Measurements from ENCODE around the gene SEZ6. TPM values are rescaled to one million over a fixed set of nuclear protein-coding genes. Genes with fewer than 3 reads are reported as not detected.

SEZ6 gene
- total and polyA plus RNA-seq, 2 of the 4 experiments (the other 2 are of a cell fraction) = not detected

- no peak overlapping the region for H2AFZ ChIP-seq (replicated peaks; ENCODE audit: low read length, poor library complexity)
- H3K4me2 ChIP-seq (ENCODE audit: low read depth, low read length) = no peak overlapping the region
- no peak overlapping the region for H2BK5ac ChIP-seq (ENCODE audit: low read depth, low read length, poor library complexity, severe bottlenecking)
- intact Hi-C loops (cut with micrococcal nuclease) = no loop called here
- ATAC-seq (ENCODE audit: low read depth) = no peak
- BruUV-seq (replicated peaks) = no TSS peak
- H2BK120ac ChIP-seq (ENCODE audit: low read depth, low read length) = no peak overlapping the region
- no peak overlapping the region for H4K8ac ChIP-seq (ENCODE audit: low read depth in 2 of 2, low read length in 2 of 2)
- dilution Hi-C loops (cut with HindIII; ENCODE audit: low sequenced_read_pairs, unreplicated experiment) = no loop called here
- H3K9ac ChIP-seq (ENCODE audit: low read depth, low read length) = no peak overlapping the region
- H3K27ac ChIP-seq (ENCODE audit: insufficient read depth, low read length) = no peak overlapping the region
- H4K91ac ChIP-seq (ENCODE audit: insufficient read depth, low read depth, low read length) = no peak overlapping the region
- no peaks in the 10 kb centered on the region for H4K20me1 ChIP-seq (ENCODE audit: insufficient read depth, low read length)
- WGBS, 2 experiments (ENCODE audit: extremely low coverage in 2 of 2, insufficient read length in 1 of 2) = 67% methylated on average over 1 of the region's 6 CpGs; no CpG with 5 or more reads in 1 of the 2 experiments
- H2AK5ac ChIP-seq (ENCODE audit: low read depth, low read length) = no peak overlapping the region
- no peak overlapping the region for H3K4ac ChIP-seq (ENCODE audit: low read depth, low read length)
- H3K79me1 ChIP-seq (ENCODE audit: low read depth in 1 of 2, low read length in 2 of 2) = no peaks in the 10 kb centered on the region
- no peak overlapping the region for H3K23ac ChIP-seq (ENCODE audit: low read depth, low read length)
- H3K4me1 ChIP-seq (ENCODE audit: control insufficient read depth, insufficient read depth, low read length) = no peaks in the 10 kb centered on the region
- no peak overlapping the region for H2AK9ac ChIP-seq (replicated peaks; ENCODE audit: low read depth, low read length, poor library complexity)
- ChIA-PET POLR2A (ENCODE audit: unreplicated experiment) (no interaction called here), CTCF (no interaction called here)
- no peak overlapping the region for H3K4me3 ChIP-seq (ENCODE audit: insufficient read depth, low read depth, low read length)
- H3K14ac ChIP-seq (replicated peaks; ENCODE audit: low read depth, low read length) = no peak overlapping the region
- no peaks in the 10 kb centered on the region for H3K36me3 ChIP-seq (ENCODE audit: control insufficient read depth, insufficient read depth, low read length)
- no peak overlapping the region for H2BK15ac ChIP-seq (ENCODE audit: low read depth, low read length)
- peaks cover 83% of the 10 kb centered on the region for H3K27me3 ChIP-seq (ENCODE audit: control insufficient read depth, insufficient read depth, low read length)
- in situ Hi-C loops (cut with MboI; ENCODE audit: low sequenced_read_pairs) = no loop called here
- peaks cover 2% of the 10 kb centered on the region; the same call in 1 of the 2 replicates for H3K9me1 ChIP-seq (ENCODE audit: insufficient read depth, low read length)
- TF ChIP-seq FOS (IDR thresholded peaks at IDR 0.05; ENCODE audit: low read depth, low read length) (no peak), RFX5 (IDR thresholded peaks at IDR 0.05; ENCODE audit: low read depth, low read length) (no peak)
- no peak overlapping the region for H2BK20ac ChIP-seq (ENCODE audit: low read depth, low read length)
- H3K56ac ChIP-seq (ENCODE audit: extremely low read depth, insufficient read depth, low read length) = no peak overlapping the region
- H3K9me3 ChIP-seq (ENCODE audit: control insufficient read depth, insufficient read depth, low read length) = 0 out of 2 replicates have a peak, but pooled peaks cover 2% of the 10 kb centered on the region
- H4K5ac ChIP-seq (ENCODE audit: low read depth, low read length) = no peak overlapping the region
- DNase-seq = no peak
- no peak overlapping the region for H3K18ac ChIP-seq (ENCODE audit: low read depth, low read length)
These were observed 45.9 kb upstream of the SEZ6 start for GRCh38 chr17:29051731-29052130.
